Psoas muscle (tissue), 8 donors: ENCODE results near the gene YPEL2. TPM values are rescaled to one million over a fixed set of nuclear protein-coding genes. Genes with fewer than 3 reads are reported as not detected.

Experiments used
- ATAC-seq, 4 donors: fragments of 200-7000 bp; cut with Tn5 transposase; one replicate each; pipeline ENCODE4 v1.9.1; 2020; ENCODE audit warnings: moderate library complexity in 3 of 4, mild to moderate bottlenecking in 2 of 4
- DNase-seq, 2 donors: peaks; one replicate each; pipeline ENCODE4 v3.0.0-alpha.2; 2020
- H3K27ac ChIP-seq: fragments of 200-600 bp; one replicate; pipeline ENCODE4 v1.8.0; 2022
- H3K27me3 ChIP-seq, 3 donors: fragments of 200-600 bp in 1 of 3; one replicate each; pipeline versions ENCODE4 v1.6.1 to v1.8.0; 2013 to 2022; ENCODE audit warnings: low read length in 2 of 3, mild to moderate bottlenecking in 2 of 3, moderate library complexity in 1 of 3; ENCODE audit not compliant: insufficient read depth in 3 of 3
- H3K36me3 ChIP-seq, 2 donors: fragments of 200-600 bp in 1 of 2; one replicate each; pipeline versions ENCODE4 v1.6.1 to v1.8.0; 2013 to 2022; ENCODE audit warnings: low read depth in 1 of 2, mild to moderate bottlenecking in 1 of 2, moderate library complexity in 1 of 2; ENCODE audit not compliant: insufficient read depth in 1 of 2
- H3K4me1 ChIP-seq: fragments of 200-600 bp; one replicate; pipeline ENCODE4 v1.8.0; 2022
- H3K4me3 ChIP-seq: fragments of 200-600 bp; one replicate; pipeline ENCODE4 v1.8.0; 2022; ENCODE audit warnings: mild to moderate bottlenecking
- H3K9me3 ChIP-seq: fragments of 200-600 bp; one replicate; pipeline ENCODE4 v1.8.0; 2022
- WGBS, 3 donors: extraction: QIAGEN DNeasy Blood & Tissue Kit; methylation state at CpG; one replicate each; pipeline versions ENCODE4 v1.1.6 to v1.1.7; 2013; 5-methylcytosine and 5-hydroxymethylcytosine counted together
- intact Hi-C, 2 donors: fragments of 100-400 bp; cut with DNase I; formaldehyde crosslinking; loops; one replicate each; pipeline versions ENCODE4 v1.11.0 to v1.14.2; 2022
- polyA plus RNA-seq, 3 donors: library from polyadenylated mRNA; stranded (reverse); fragments of 200-250 nt; gene quantifications; one replicate each; pipeline ENCODE4 v1.2.3, GENCODE V29; 2013
- total RNA-seq, 4 donors: library from RNA; stranded (reverse); fragmentation: NEBNext Ultra II Directional in 2 of 4; extraction: Animal tissue kit (Norgen Biotek cat#: 25700) in 2 of 4; gene quantifications; one replicate each; pipeline versions ENCODE4 v1.2.1 to v1.2.4, GENCODE V29; 2021 to 2023
- TF ChIP-seq, protein P1 (sequence below): fragments of 200-600 bp; IDR thresholded peaks from one replicate; pipeline ENCODE4 v1.8.0; 2022; ENCODE audit warnings: antibody characterized with exemption
- donor health status: healthy with polysubstance abuse.
- donor health status: DM: no; HTN: no; CAD: no; lungs with moderate emphysema.
- donor health status: Bipolar disorder and iron deficiency.
- donor health status: healthy.
- donor health status: DM: yes; HTN: yes; CAD: no.
- donor health status: DM: no; HTN: no; CAD: no.
- donor health status: DM: no; HTN: no; CAD: no.
- donor health status: DM: yes; HTN: yes; CAD: no.

YPEL2 gene
- total and polyA plus RNA-seq, 7 donors = 1.9 to 47.8 (median 19.9) TPM

GRCh38 chr17:59381716-59382570, 50.5 kb downstream of the YPEL2 start:
- H3K9me3 ChIP-seq = no peaks in the 10 kb centered on the region
- H3K27ac ChIP-seq = peak overlapping the region; percentile 92
- no peaks in the 10 kb centered on the region for H3K36me3 ChIP-seq
- TF ChIP-seq, protein P1, sequence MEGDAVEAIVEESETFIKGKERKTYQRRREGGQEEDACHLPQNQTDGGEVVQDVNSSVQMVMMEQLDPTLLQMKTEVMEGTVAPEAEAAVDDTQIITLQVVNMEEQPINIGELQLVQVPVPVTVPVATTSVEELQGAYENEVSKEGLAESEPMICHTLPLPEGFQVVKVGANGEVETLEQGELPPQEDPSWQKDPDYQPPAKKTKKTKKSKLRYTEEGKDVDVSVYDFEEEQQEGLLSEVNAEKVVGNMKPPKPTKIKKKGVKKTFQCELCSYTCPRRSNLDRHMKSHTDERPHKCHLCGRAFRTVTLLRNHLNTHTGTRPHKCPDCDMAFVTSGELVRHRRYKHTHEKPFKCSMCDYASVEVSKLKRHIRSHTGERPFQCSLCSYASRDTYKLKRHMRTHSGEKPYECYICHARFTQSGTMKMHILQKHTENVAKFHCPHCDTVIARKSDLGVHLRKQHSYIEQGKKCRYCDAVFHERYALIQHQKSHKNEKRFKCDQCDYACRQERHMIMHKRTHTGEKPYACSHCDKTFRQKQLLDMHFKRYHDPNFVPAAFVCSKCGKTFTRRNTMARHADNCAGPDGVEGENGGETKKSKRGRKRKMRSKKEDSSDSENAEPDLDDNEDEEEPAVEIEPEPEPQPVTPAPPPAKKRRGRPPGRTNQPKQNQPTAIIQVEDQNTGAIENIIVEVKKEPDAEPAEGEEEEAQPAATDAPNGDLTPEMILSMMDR = no peak
- DNase-seq (peak in 1 of 2 donors; percentile 22), ATAC-seq (peak; percentile 44 to 66 (median 56))
- 19 to 32% (median 20%) methylated on average over 8 of the region's 8 CpGs for WGBS, 3 donors
- H3K4me1 ChIP-seq = peaks cover 58% of the 10 kb centered on the region
- intact Hi-C loops = no loop called here
- H3K4me3 ChIP-seq = no peak overlapping the region
- H3K27me3 ChIP-seq = no peaks in the 10 kb centered on the region

DNA sequence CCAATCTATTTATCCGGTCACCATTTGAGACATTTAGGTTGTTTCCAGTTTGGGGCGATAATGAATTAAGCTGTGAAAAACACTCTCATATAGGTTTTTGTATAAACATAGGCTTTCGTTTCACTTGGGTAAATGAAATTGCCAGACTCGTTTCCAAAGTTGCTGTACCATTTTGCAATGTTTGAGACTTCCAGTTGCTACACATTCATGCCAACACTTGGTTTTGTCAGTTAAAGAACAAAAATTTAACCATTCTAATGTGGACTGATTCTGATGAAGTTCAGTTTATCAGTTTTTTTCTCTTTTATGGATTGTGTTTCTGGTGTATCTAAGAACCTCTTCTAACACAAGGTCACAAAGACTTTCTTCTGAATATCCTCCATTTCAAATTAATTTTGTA, 52.4 kb downstream of the YPEL2 start:
- TF ChIP-seq, protein P1 = no peak
- 82 to 93% (median 87%) methylated on average over 4 of the region's 4 CpGs for WGBS, 3 donors
- DNase-seq (no peak), ATAC-seq (no peak)
- Histone ChIP-seq H3K27me3 (no peaks in the 10 kb centered on the region), H3K4me3 (no peak overlapping the region), H3K4me1 (peaks cover 58% of the 10 kb centered on the region), H3K36me3 (peaks cover 0 to 3% of the 10 kb centered on the region in 2 donors), H3K9me3 (no peaks in the 10 kb centered on the region), H3K27ac (peak overlapping the region; percentile 87)
- intact Hi-C loops = no loop called here

- Histone ChIP-seq H3K27ac (peak overlapping the region; percentile 87), H3K9me3 (no peaks in the 10 kb centered on the region), H3K4me1 (peaks cover 33% of the 10 kb centered on the region), H3K27me3 (no peaks in the 10 kb centered on the region), H3K4me3 (peak overlapping the region; percentile 39), H3K36me3 (peaks cover 2 to 39% of the 10 kb centered on the region in 2 donors)
- peak in 1 of 2 donors; percentile 73 for DNase-seq
- 35 to 62% (median 39%) methylated on average over 11 of the region's 11 CpGs for WGBS, 3 donors
- peak; percentile 78 to 93 (median 86) for ATAC-seq
- TF ChIP-seq, protein P1 = no peak
- intact Hi-C loops = loop anchor here in 1 of 2 donors (5.0 kb wide), 1 partner anchor 35 kb away; no protein-coding TSS in a partner anchor
These were observed 56.1 kb downstream of the YPEL2 start for GRCh38 chr17:59387351-59388068.

DNA sequence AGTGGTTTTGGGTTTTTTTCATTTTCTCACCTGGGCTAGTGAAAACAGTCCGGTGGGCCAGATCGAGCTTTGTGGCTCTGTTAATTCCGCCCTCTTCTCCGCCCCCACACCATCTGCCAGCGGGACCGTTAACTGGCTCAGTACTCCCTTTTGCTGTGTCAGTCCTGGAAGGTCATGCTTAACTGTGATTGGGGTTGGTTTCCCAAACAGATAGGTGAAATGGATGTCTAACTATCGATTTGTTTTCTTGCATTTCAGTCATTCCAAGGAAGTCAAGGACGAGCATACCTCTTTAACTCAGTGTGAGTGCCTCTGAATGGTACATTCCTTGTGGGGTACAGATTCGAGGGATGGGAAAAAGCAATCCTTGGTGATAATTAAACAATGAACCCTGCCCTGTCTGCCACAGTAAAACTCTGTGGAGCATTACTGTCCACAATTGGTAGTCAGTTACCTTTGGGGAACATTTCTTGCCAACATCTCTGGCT, 56.7 kb downstream of the YPEL2 start:
- 47 to 67% (median 51%) methylated on average over 9 of the region's 9 CpGs for WGBS, 3 donors
- Histone ChIP-seq H3K9me3 (no peaks in the 10 kb centered on the region), H3K36me3 (peaks cover 2 to 45% of the 10 kb centered on the region in 2 donors), H3K4me1 (peaks cover 33% of the 10 kb centered on the region), H3K27me3 (no peaks in the 10 kb centered on the region), H3K4me3 (peak overlapping the region; percentile 39), H3K27ac (peak overlapping the region; percentile 87)
- TF ChIP-seq, protein P1 = no peak
- ATAC-seq (peak; percentile 50 to 66 (median 58)), DNase-seq (no peak)
- intact Hi-C loops = loop anchor here in 1 of 2 donors (5.0 kb wide), 1 partner anchor 34 kb away; no protein-coding TSS in a partner anchor
